Mammary microvascular endothelial cell (primary cell): ENCODE measurements around the gene MIS12. TPM values are rescaled to one million over a fixed set of nuclear protein-coding genes. Genes with fewer than 3 reads are reported as not detected.

ENCODE experiments used
- total RNA-seq: library from RNA; depleted of rRNA; stranded (reverse); fragments of >200 nt; gene quantifications from 2 replicates; pipeline ENCODE4 v1.2.3, GENCODE V29; 2015

Gene MIS12, protein sequence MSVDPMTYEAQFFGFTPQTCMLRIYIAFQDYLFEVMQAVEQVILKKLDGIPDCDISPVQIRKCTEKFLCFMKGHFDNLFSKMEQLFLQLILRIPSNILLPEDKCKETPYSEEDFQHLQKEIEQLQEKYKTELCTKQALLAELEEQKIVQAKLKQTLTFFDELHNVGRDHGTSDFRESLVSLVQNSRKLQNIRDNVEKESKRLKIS
- total RNA-seq, result 13.4 and 20.3 TPM in 2 replicates

GRCh38 chr17:5486206-5487124 is at the start of gene MIS12:
Gene MIS12, plus strand, starts transcription at chr17:5486566. Its CDS starts 2,297 bp downstream, at chr17:5488863.

DNA sequence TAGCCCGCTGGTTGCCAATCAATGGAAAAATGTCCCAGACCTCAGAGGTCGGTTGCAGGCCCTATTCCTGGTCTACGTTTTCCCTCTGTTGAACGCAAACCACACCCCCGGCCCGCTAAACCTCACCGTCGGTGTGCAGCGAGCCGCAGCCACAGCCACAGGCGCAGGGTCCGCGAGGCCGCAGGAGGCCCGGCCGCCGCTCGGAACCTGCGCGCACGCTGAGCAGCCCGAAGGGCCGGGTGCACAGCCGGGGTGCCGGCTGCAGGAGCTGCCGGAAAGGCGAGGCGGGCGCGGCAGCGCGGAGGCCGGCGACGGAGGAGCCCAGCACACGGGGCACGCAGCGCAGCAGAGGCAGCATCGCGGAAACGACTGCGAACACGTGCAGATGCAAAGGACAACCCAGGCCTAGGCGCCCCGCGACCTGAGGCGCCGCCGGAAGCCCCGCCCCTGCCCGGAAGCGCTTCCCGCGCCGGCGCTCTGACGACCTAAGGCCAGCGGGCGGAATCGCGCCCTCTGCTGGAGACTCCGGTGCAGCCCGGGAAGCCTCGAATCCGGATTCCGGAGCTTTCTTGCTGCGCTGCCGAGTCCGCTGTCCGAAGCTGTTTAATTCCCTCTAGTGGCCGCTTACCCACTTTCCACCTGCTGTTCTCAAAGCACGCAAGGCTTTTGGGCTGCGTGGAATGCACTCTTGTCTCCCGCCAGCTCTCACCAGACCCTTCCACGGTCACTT is 47.5 kb upstream of the MIS12 start, which contains the start of gene C1QBP:
TSS of gene C1QBP (minus strand) at position 440 of the 730 bp plus-strand sequence. CDS start at position 358, 82 bp downstream.

GRCh38 chr17:5485270-5486205 is 828 bp upstream of the MIS12 start, which contains the start of gene DERL2:
Gene DERL2, minus strand, starts transcription at chr17:5486178. Its CDS starts 17 bp downstream, at chr17:5486161.

Other genes with a start within 250 kb of the MIS12 start
- 27.6 and 31.8 TPM in 2 replicates for gene RABEP1, start 204.3 kb upstream of the MIS12 start, total RNA-seq
- gene NUP88, start 66.9 kb upstream of the MIS12 start, total RNA-seq, result 92.7 and 101 TPM in 2 replicates
- 30.5 and 40.4 TPM in 2 replicates for gene RPAIN, start 66.4 kb upstream of the MIS12 start, total RNA-seq
- 332 and 380 TPM in 2 replicates for gene C1QBP, start 47.4 kb upstream of the MIS12 start, total RNA-seq
- gene DHX33, start 17.6 kb upstream of the MIS12 start, total RNA-seq, result 10.1 and 10.2 TPM in 2 replicates
- 31.4 and 38.2 TPM in 2 replicates for gene DERL2, start 388 bp upstream of the MIS12 start, total RNA-seq
- gene NLRP1, start 97.9 kb downstream of the MIS12 start, total RNA-seq, result 20.1 and 22.4 TPM in 2 replicates